H1 (cell line): ENCODE results near the gene NCKAP1. TPM values are rescaled to one million over a fixed set of nuclear protein-coding genes. Genes with fewer than 3 reads are reported as not detected.
A peak's percentile ranks its signal among the peaks of the same experiment; 100 is the strongest.

ENCODE experiments used
- CTCF ChIA-PET: fragments of 300-600 bp; sonication (Branson Sonifier 250); formaldehyde crosslinking; loops from one replicate; lab custom pipeline; 2021; ENCODE audit not compliant: partially characterized antibody; lab: Charles Lee
- POLR2A ChIA-PET: fragments of 300-600 bp; sonication (Branson Sonifier 250); formaldehyde crosslinking; loops from one replicate; lab custom pipeline; 2021; ENCODE audit warnings: inconsistent platforms; ENCODE audit not compliant: partially characterized antibody; lab: Charles Lee
- DNase-seq, 2 experiments: peaks; one replicate each; pipeline versions ENCODE4 v3.0.0 to v3.0.0-alpha.2; 2010 to 2022; ENCODE audit warnings: low spot score in 2 of 2, low read depth in 1 of 2, mixed read lengths in 1 of 2
- FAIRE-seq: peaks from 2 replicates; lab custom pipeline; 2011; peaks lifted over from hg19 to GRCh38; lab: Jason Lieb, UNC
- H2AFZ ChIP-seq: 2 replicates; pipeline ENCODE4 v1.8.1; 2012; ENCODE audit warnings: low read length, inconsistent platforms
- H2AK5ac ChIP-seq: 2 replicates; pipeline ENCODE4 v1.6.1; 2013; ENCODE audit warnings: low read depth, low read length
- H2BK120ac ChIP-seq: replicated peaks from 2 replicates; pipeline ENCODE3; 2013; ENCODE audit warnings: low read depth, low read length, inconsistent platforms
- H2BK12ac ChIP-seq: 2 replicates; pipeline ENCODE4 v1.6.1; 2013; ENCODE audit warnings: low read depth, low read length
- H2BK15ac ChIP-seq: 2 replicates; pipeline ENCODE4 v1.6.1; 2013; ENCODE audit warnings: low read length
- H2BK20ac ChIP-seq: 2 replicates; pipeline ENCODE4 v1.6.1; 2013; ENCODE audit warnings: low read length
- H2BK5ac ChIP-seq: 2 replicates; pipeline ENCODE4 v1.6.1; 2013; ENCODE audit warnings: low read depth, low read length
- H3K14ac ChIP-seq: 2 replicates; pipeline ENCODE4 v1.6.1; 2013; ENCODE audit warnings: inconsistent platforms; ENCODE audit not compliant: insufficient read length
- H3K18ac ChIP-seq: 2 replicates; pipeline ENCODE4 v1.6.1; 2013; ENCODE audit warnings: low read length; ENCODE audit errors: extremely low read depth
- H3K23ac ChIP-seq: 2 replicates; pipeline ENCODE4 v1.6.1; 2013; ENCODE audit warnings: inconsistent platforms; ENCODE audit not compliant: insufficient read length
- H3K23me2 ChIP-seq: 2 replicates; pipeline ENCODE4 v1.6.1; 2013; ENCODE audit warnings: low read depth, low read length
- H3K27ac ChIP-seq: 2 replicates; pipeline ENCODE4 v1.6.1; 2011; ENCODE audit warnings: low read depth, low read length, inconsistent platforms
- H3K27me3 ChIP-seq, 4 experiments: replicated peaks in 1 of 4; 1 replicate in 1 of 4; 2 replicates in 3 of 4; pipeline versions ENCODE4 v1.6.1 to v1.8.1; 2011 to 2013; ENCODE audit warnings: low read length in 3 of 4, mild to moderate bottlenecking in 3 of 4, inconsistent platforms in 2 of 4, mixed read lengths in 2 of 4, moderate library complexity in 1 of 4; ENCODE audit not compliant: control insufficient read depth in 3 of 4, insufficient read depth in 3 of 4; ENCODE audit errors: extremely low read depth in 1 of 4
- H3K36me3 ChIP-seq, 4 experiments: 2 replicates each; pipeline versions ENCODE4 v1.6.1 to v1.8.1; 2011 to 2013; ENCODE audit warnings: mild to moderate bottlenecking in 4 of 4, low read length in 3 of 4, moderate library complexity in 2 of 4, control low read depth in 1 of 4, inconsistent platforms in 1 of 4; ENCODE audit not compliant: insufficient read depth in 4 of 4, control insufficient read depth in 2 of 4
- H3K4ac ChIP-seq: replicated peaks from 2 replicates; pipeline ENCODE3; 2013; ENCODE audit warnings: low read length, low read depth, mixed read lengths, inconsistent platforms; ENCODE audit not compliant: insufficient read length
- H3K4me1 ChIP-seq, 4 experiments: replicated peaks in 1 of 4; 1 replicate in 1 of 4; 2 replicates in 3 of 4; pipeline versions ENCODE4 v1.6.1 to v1.8.1; 2011 to 2013; ENCODE audit warnings: low read length in 3 of 4, inconsistent platforms in 2 of 4, mixed read lengths in 1 of 4; ENCODE audit not compliant: insufficient read depth in 4 of 4, control insufficient read depth in 3 of 4
- H3K4me2 ChIP-seq, 2 experiments: 2 replicates each; pipeline versions ENCODE4 v1.6.1 to v1.8.1; 2011 to 2013; ENCODE audit warnings: low read depth in 2 of 2, low read length in 2 of 2, control low read depth in 1 of 2, inconsistent platforms in 1 of 2, mild to moderate bottlenecking in 1 of 2; ENCODE audit not compliant: insufficient read depth in 1 of 2
- H3K4me3 ChIP-seq, 4 experiments: fragments of 200-600, 300-600 bp in 1 of 4; sonication (generic), shearing (Covaris generic), sonication (Bioruptor Twin) in 1 of 4; 2 replicates each; pipeline versions ENCODE4 v1.5.1 to v1.8.1; 2011 to 2016; ENCODE audit warnings: low read length in 4 of 4, low read depth in 3 of 4, control low read depth in 2 of 4, inconsistent platforms in 2 of 4, mild to moderate bottlenecking in 2 of 4, mixed read lengths in 1 of 4, moderate library complexity in 1 of 4; ENCODE audit not compliant: insufficient read depth in 2 of 4; ENCODE audit errors: extremely low read depth in 1 of 4
- H3K56ac ChIP-seq: replicated peaks from 2 replicates; pipeline ENCODE3; 2013; ENCODE audit warnings: low read depth, mild to moderate bottlenecking, mixed read lengths, low read length, inconsistent platforms; ENCODE audit not compliant: insufficient read length
- H3K79me1 ChIP-seq: 2 replicates; pipeline ENCODE4 v1.6.1; 2013; ENCODE audit warnings: low read depth, low read length, control low read depth
- H3K79me2 ChIP-seq, 2 experiments: 2 replicates each; pipeline versions ENCODE4 v1.6.1 to v1.8.1; 2012 to 2013; ENCODE audit warnings: low read length in 2 of 2, mild to moderate bottlenecking in 2 of 2, inconsistent platforms in 1 of 2; ENCODE audit not compliant: insufficient read depth in 2 of 2, control insufficient read depth in 1 of 2
- H3K9ac ChIP-seq, 4 experiments: replicated peaks in 1 of 4; 1 replicate in 1 of 4; 2 replicates in 3 of 4; pipeline versions ENCODE4 v1.6.1 to v1.8.1; 2011 to 2013; ENCODE audit warnings: low read depth in 3 of 4, low read length in 3 of 4, control low read depth in 2 of 4, mild to moderate bottlenecking in 2 of 4, moderate library complexity in 2 of 4, inconsistent platforms in 1 of 4; ENCODE audit errors: extremely low read depth in 1 of 4
- H3K9me3 ChIP-seq, 2 experiments: 2 replicates each; pipeline versions ENCODE4 v1.6.1 to v1.8.1; 2012 to 2013; ENCODE audit warnings: mild to moderate bottlenecking in 2 of 2, moderate library complexity in 2 of 2, control low read depth in 1 of 2, inconsistent platforms in 1 of 2, low read depth in 1 of 2, low read length in 1 of 2, mixed read lengths in 1 of 2; ENCODE audit not compliant: insufficient read depth in 2 of 2
- H4K20me1 ChIP-seq, 2 experiments: replicated peaks in 1 of 2; 2 replicates each; pipeline versions ENCODE3 to v1.8.1; 2011 to 2013; ENCODE audit warnings: inconsistent platforms in 2 of 2, low read length in 2 of 2, mild to moderate bottlenecking in 1 of 2; ENCODE audit not compliant: insufficient read depth in 2 of 2, control insufficient read depth in 1 of 2
- H4K5ac ChIP-seq: 2 replicates; pipeline ENCODE4 v1.6.1; 2013; ENCODE audit warnings: low read length, low read depth, mixed read lengths, inconsistent platforms; ENCODE audit not compliant: insufficient read length
- H4K8ac ChIP-seq: 2 replicates; pipeline ENCODE4 v1.8.0; 2013; ENCODE audit warnings: mild to moderate bottlenecking, moderate library complexity, low read length, inconsistent platforms; ENCODE audit not compliant: insufficient read depth; ENCODE audit errors: extremely low read depth
- H4K91ac ChIP-seq: replicated peaks from 2 replicates; pipeline ENCODE3; 2013; ENCODE audit warnings: low read length, mixed read lengths, inconsistent platforms; ENCODE audit not compliant: insufficient read length
- BACH1 ChIP-seq: IDR thresholded peaks from 2 replicates; pipeline ENCODE4 v1.6.1; 2012; ENCODE audit warnings: low read length, improper control_type of control experiment
- HDAC6 ChIP-seq: IDR thresholded peaks from one replicate; pipeline ENCODE4 v1.7.1; 2012; ENCODE audit warnings: low read depth, mild to moderate bottlenecking, inconsistent platforms, low read length, moderate library complexity
- POLR2A ChIP-seq, 2 experiments: IDR thresholded peaks; 1 replicate in 1 of 2; 2 replicates in 1 of 2; pipeline ENCODE4 v1.6.1; 2011; ENCODE audit warnings: low read depth in 2 of 2, low read length in 2 of 2, mild to moderate bottlenecking in 2 of 2; ENCODE audit errors: control extremely low read depth in 1 of 2
- SIRT6 ChIP-seq: IDR thresholded peaks from one replicate; pipeline ENCODE4 v1.7.1; 2012; ENCODE audit warnings: low read length, inconsistent platforms
- SIX5 ChIP-seq: IDR thresholded peaks from 2 replicates; pipeline ENCODE4 v1.6.1; 2011; ENCODE audit warnings: mild to moderate bottlenecking, low read depth, low read length
- SP1 ChIP-seq: IDR thresholded peaks from 2 replicates; pipeline ENCODE4 v1.6.1; 2011; ENCODE audit warnings: low read depth, low read length
- TAF1 ChIP-seq: IDR thresholded peaks from 2 replicates; pipeline ENCODE4 v1.6.1; 2011; ENCODE audit warnings: mild to moderate bottlenecking, low read depth, low read length
- YY1 ChIP-seq: IDR thresholded peaks from 2 replicates; pipeline ENCODE4 v1.6.1; 2011; ENCODE audit warnings: low read depth, mild to moderate bottlenecking, low read length
- WGBS, 2 experiments: shearing (Covaris generic) in 1 of 2; methylation state at CpG; one replicate each; pipeline versions ENCODE4 v1.1.6 to v1.1.7; 2013 to 2015; ENCODE audit warnings: low lambda C conversion rate in 2 of 2, mixed read lengths in 2 of 2, inconsistent platforms in 1 of 2, low coverage in 1 of 2, missing lambda C conversion rate in 1 of 2; ENCODE audit not compliant: insufficient replicate concordance in 2 of 2, insufficient coverage in 1 of 2, insufficient read length in 1 of 2; ENCODE audit errors: extremely low coverage in 1 of 2, missing lambda C conversion rate in 1 of 2; 5-methylcytosine and 5-hydroxymethylcytosine counted together
- polyA plus RNA-seq, 7 experiments: library from polyadenylated mRNA; depleted of rRNA in 3 of 7; stranded (reverse) in 5 of 7; unstranded in 2 of 7; fragments of >200 nt in 5 of 7; fragments of 200-250 nt in 2 of 7; gene quantifications; 1 replicate in 5 of 7; 2 replicates in 1 of 7; 4 replicates in 1 of 7; pipeline versions ENCODE4 v1.2.1 to v1.2.3, GENCODE V29; 2011 to 2013; ENCODE audit warnings: missing spikeins in 2 of 7, mixed read lengths in 2 of 7
- total RNA-seq: library from RNA; stranded (reverse); fragmentation: NEBNext Ultra II Directional; extraction: Animal tissue kit (Norgen Biotek cat#: 25700); gene quantifications from 2 replicates; pipeline ENCODE4 v1.2.1, GENCODE V29; 2021

NCKAP1 gene
- total and polyA plus RNA-seq, 2 of the 8 experiments (the other 6 are each of a cell fraction or from before 2014, with no cell fraction given) = 90.8 to 173 TPM

DNA sequence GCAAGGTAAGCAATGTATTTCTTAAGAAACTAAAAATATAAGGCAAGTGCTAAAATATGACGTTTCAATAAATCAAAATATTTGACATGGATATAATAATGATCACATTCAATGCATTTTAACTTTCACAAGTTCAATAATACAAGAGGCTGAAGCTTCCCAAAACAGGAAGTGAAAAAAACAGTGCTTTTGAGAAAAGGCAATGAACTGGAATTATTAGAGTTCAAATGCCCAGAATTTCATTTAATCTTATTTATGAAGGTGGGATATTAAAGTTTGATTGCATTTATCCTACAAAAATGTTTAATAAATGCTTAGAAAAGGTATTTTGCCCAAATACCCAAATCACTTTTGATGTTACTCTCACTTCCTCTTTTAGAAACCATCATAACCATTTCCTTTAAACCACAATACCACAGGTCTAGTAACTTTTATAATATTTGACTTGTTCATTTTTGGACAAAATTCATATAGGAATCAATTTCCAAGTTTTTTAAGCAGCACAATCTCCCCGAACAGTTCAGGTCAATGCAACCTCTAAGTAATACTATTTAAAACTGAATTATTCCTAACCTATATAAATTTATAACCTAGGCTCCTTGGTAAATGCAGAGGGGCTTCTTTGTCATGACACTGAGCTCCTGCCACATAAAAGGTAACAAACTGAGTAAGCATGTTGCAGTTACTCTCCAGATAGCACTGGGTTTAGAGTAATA is 2.1 kb downstream of the NCKAP1 start:
- POLR2A ChIA-PET = interaction anchor here (0.8 to 1.6 kb wide), 2 partner anchors 14 to 19 kb away, joined by 3 to 7 read pairs; no protein-coding TSS in a partner anchor
- H3K4me1 ChIP-seq = peaks cover 0 to 3% (median 1%) of the 10 kb centered on the region in 4 experiments; a peak in 3 of 7 replicates
- TF ChIP-seq TAF1 = no peak
- TF ChIP-seq SP1 = no peak
- no peak for TF ChIP-seq SIRT6
- no peak for TF ChIP-seq YY1
- TF ChIP-seq HDAC6 = no peak
- no peak for TF ChIP-seq SIX5
- TF ChIP-seq POLR2A (IDR thresholded peaks at IDR 0.05; ENCODE audit: control extremely low read depth in 1 of 2, low read depth in 2 of 2, low read length in 2 of 2) = no peak
- no peak for TF ChIP-seq BACH1

More for the DNA sequence above, 2.1 kb downstream of the NCKAP1 start:
- peaks cover 4 to 9% of the 10 kb centered on the region in 2 experiments for H4K20me1 ChIP-seq
- no peak for DNase-seq
- H2BK120ac ChIP-seq = no peak overlapping the region
- H3K18ac ChIP-seq = no peak overlapping the region
- no peak overlapping the region for H2AK5ac ChIP-seq
- 25% methylated on average over 2 of the region's 2 CpGs; no CpG with 5 or more reads in 1 of the 2 experiments for WGBS, 2 experiments
- no peaks in the 10 kb centered on the region for H3K9me3 ChIP-seq
- peaks cover 6% of the 10 kb centered on the region; the same call in 1 of the 2 replicates for H3K23me2 ChIP-seq
- H3K36me3 ChIP-seq = no peaks in the 10 kb centered on the region
- H4K5ac ChIP-seq = no peak overlapping the region
- CTCF ChIA-PET = interaction anchor here (0.6 to 2.5 kb wide), 2 partner anchors 10 to 369 kb away, joined by 3 to 13 read pairs; no protein-coding TSS in a partner anchor
- no peak overlapping the region for H4K91ac ChIP-seq
- H3K4ac ChIP-seq = no peak overlapping the region
- no peak overlapping the region for H3K14ac ChIP-seq
- no peak overlapping the region for H2BK20ac ChIP-seq
- no peak for FAIRE-seq
- H3K56ac ChIP-seq = no peak overlapping the region
- H2BK5ac ChIP-seq = no peak overlapping the region
- peak overlapping the region; percentile 26 to 96 (median 90); a peak in 7 of 8 replicates for H3K4me3 ChIP-seq
- H3K4me2 ChIP-seq = peak overlapping the region; percentile 68 to 74
- no peak overlapping the region for H2BK12ac ChIP-seq
- no peak overlapping the region for H2AFZ ChIP-seq
- no peak overlapping the region for H3K23ac ChIP-seq
- H3K9ac ChIP-seq = peak overlapping the region in 2 of 4 experiments; percentile 43 to 61; a peak in 1 of 7 replicates
- no peak overlapping the region for H2BK15ac ChIP-seq
- no peak overlapping the region for H3K27ac ChIP-seq
- H3K27me3 ChIP-seq = no peaks in the 10 kb centered on the region
- H3K79me1 ChIP-seq = no peaks in the 10 kb centered on the region
- no peak overlapping the region for H4K8ac ChIP-seq
- H3K79me2 ChIP-seq = peaks cover 34 to 65% of the 10 kb centered on the region in 2 experiments
